Large intestine (tissue), 3 donors: ENCODE measurements around the gene RBPJ. TPM values are rescaled to one million over a fixed set of nuclear protein-coding genes. Genes with fewer than 3 reads are reported as not detected.

Experiments used
- DNase-seq, 2 donors: peaks; one replicate each; pipeline versions ENCODE4 v3.0.0 to v3.0.0-alpha.2; 2013
- H3K27ac ChIP-seq: one replicate; pipeline ENCODE4 v1.5.1; 2013; ENCODE audit warnings: low read length
- H3K27me3 ChIP-seq: 2 replicates; pipeline ENCODE4 v1.6.1; 2013; ENCODE audit warnings: low read length; ENCODE audit not compliant: control insufficient read depth, insufficient read depth
- H3K36me3 ChIP-seq: 2 replicates; pipeline ENCODE4 v1.6.1; 2013; ENCODE audit warnings: low read length; ENCODE audit not compliant: control insufficient read depth, insufficient read depth
- H3K4me1 ChIP-seq: one replicate; pipeline ENCODE4 v1.6.1; 2013; ENCODE audit warnings: low read length; ENCODE audit not compliant: control insufficient read depth, insufficient read depth
- H3K4me3 ChIP-seq: one replicate; pipeline ENCODE4 v1.5.1; 2013; ENCODE audit warnings: low read length
- H3K9me3 ChIP-seq: one replicate; pipeline ENCODE4 v1.6.1; 2013; ENCODE audit warnings: mild to moderate bottlenecking, low read depth, low read length, moderate library complexity; ENCODE audit not compliant: control insufficient read depth
- WGBS: methylation state at CpG from one replicate; pipeline ENCODE4 v1.1.5; 2013; ENCODE audit warnings: low lambda C conversion rate; ENCODE audit not compliant: insufficient coverage; 5-methylcytosine and 5-hydroxymethylcytosine counted together
- polyA plus RNA-seq: library from polyadenylated mRNA; unstranded; fragments of 120-200 nt; gene quantifications from one replicate; pipeline ENCODE4 v1.2.1, GENCODE V29; 2013

The RBPJ gene
- polyA plus RNA-seq, 1 donor, result 64.3 TPM

DNA sequence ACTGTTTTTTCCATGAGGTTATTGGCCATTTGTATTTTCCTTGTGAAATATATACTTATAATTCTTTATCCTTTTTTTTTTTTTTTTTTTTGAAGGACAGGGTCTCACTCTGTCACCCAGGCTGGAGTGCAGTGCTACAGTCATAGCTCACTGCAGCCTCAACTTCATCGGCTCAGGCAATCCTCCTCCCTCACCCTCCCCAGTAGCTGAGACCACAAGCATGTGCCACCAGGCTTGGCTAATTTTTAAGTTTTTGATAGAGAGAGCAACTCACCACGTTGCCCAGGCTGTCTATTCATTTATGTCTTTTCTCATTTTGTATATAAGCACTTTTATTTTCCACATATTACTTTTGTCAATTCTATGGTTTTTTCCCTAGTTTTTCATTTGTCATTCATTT lies 16.8 kb downstream of the RBPJ start:
- Histone ChIP-seq H3K9me3 (no peaks in the 10 kb centered on the region), H3K4me1 (no peaks in the 10 kb centered on the region), H3K27me3 (no peaks in the 10 kb centered on the region), H3K27ac (no peak overlapping the region), H3K4me3 (no peak overlapping the region), H3K36me3 (no peaks in the 10 kb centered on the region)
- WGBS, result 100% methylated on average over 1 of the region's 2 CpGs
- DNase-seq, result no peak

GRCh38 chr4:26342328-26343037 lies 21.7 kb downstream of the RBPJ start:
- Histone ChIP-seq H3K36me3 (no peaks in the 10 kb centered on the region), H3K9me3 (no peaks in the 10 kb centered on the region), H3K4me1 (no peaks in the 10 kb centered on the region), H3K4me3 (no peak overlapping the region), H3K27ac (no peak overlapping the region), H3K27me3 (no peaks in the 10 kb centered on the region)
- DNase-seq, result no peak
- WGBS, result no CpG with 5 or more reads among the region's 3 CpGs

DNA sequence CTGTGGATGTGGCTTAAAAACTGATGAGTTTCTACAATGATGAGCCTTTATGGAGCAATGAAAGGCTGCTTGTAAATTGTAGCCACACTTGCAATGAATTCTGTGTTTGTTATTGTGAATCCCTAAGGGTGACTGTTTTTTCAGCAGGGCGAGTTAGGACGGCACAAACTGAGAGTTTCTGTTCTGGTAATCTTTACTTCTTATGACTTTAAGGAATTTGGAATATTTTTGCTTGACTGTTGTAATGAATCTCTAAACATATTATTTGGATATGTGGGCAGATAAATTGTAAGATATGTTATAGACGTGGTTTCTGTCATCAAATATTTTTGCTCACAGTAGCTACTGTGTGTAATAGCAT lies 22.2 kb downstream of the RBPJ start:
- Histone ChIP-seq H3K36me3 (no peaks in the 10 kb centered on the region), H3K27ac (no peak overlapping the region), H3K4me1 (no peaks in the 10 kb centered on the region), H3K4me3 (no peak overlapping the region), H3K27me3 (no peaks in the 10 kb centered on the region), H3K9me3 (no peaks in the 10 kb centered on the region)
- 90% methylated on average over 2 of the region's 3 CpGs for WGBS
- DNase-seq, result no peak

DNA sequence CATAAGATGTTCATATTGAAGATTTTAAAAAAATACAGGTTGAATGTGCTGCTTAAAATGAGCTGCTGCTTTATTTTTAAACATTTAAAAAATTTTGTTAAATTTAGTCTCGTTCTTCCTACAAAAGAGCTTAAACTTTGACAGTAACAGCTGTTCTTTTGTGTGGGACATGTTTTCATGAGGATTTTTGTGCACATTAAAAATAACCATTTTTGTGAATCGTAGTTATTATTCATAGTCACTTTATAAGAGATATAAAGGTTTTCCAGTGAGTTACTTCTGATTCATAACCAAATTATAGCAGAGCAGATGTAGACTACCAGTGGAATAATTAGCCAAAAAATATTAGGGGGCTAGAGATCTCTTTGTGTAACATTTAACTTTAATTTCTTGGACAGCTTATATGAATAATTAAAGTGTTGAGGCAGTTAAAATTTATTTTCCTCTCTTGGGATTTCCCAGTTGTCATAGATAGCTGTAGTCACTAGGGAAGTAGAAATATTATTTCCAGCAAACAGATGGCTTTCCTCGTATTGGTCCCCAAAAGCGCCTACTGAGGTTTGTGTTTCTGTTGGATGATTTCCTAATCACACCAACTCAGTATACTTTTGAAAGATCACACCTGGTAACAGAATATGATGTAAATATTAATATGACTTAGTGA lies 24.2 kb downstream of the RBPJ start:
- H3K4me3 ChIP-seq, result no peak overlapping the region
- H3K27ac ChIP-seq, result no peak overlapping the region
- no peaks in the 10 kb centered on the region for H3K27me3 ChIP-seq
- WGBS, result 100% methylated on average over 1 of the region's 4 CpGs
- DNase-seq, result no peak
- H3K4me1 ChIP-seq, result no peaks in the 10 kb centered on the region
- H3K36me3 ChIP-seq, result no peaks in the 10 kb centered on the region
- peaks cover 3% of the 10 kb centered on the region for H3K9me3 ChIP-seq

DNA sequence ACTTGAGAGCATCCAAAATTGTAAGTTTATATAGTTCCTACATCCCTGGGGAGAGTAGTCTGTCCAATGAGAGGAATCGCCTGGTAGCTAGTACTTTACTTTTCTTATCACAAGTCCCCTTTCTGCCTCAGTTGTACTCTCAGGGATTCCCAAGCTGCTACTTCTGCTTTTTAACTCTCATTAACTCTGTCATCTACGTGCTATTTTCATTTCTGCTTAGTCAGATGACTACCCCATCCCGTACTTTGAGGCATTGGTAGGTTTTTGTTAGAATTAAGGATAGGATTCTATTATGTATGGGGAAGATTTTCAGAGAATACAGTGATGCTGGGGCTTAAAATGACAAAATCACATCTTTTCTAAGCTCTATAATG lies 24.7 kb downstream of the RBPJ start:
- H3K27ac ChIP-seq, result no peak overlapping the region
- WGBS, result 100% methylated on average over 1 of the region's 3 CpGs
- peaks cover 3% of the 10 kb centered on the region for H3K9me3 ChIP-seq
- DNase-seq, result no peak
- H3K4me1 ChIP-seq, result no peaks in the 10 kb centered on the region
- no peaks in the 10 kb centered on the region for H3K27me3 ChIP-seq
- H3K36me3 ChIP-seq, result no peaks in the 10 kb centered on the region
- H3K4me3 ChIP-seq, result no peak overlapping the region

DNA sequence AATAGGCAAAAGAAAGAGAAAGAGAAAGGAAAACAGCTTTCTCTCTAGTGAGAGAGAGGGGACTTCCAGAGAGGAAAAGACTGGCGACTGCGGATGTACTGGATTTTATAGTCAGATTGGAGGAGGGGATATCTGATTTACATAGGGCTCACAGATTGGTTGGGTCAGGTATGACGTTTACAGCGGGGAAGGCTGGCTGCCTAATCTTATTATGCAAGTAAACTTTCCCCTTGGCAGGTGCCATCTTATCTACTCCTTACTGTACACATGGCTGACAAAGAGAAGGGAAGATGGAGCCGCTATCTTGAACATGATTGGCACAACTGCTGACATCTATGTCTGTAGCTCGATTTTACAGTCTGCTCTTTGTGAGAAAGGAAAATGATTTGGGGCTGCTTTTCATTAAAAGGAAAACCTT lies 25.4 kb downstream of the RBPJ start:
- Histone ChIP-seq H3K36me3 (no peaks in the 10 kb centered on the region), H3K27ac (no peak overlapping the region), H3K9me3 (peaks cover 3% of the 10 kb centered on the region), H3K27me3 (no peaks in the 10 kb centered on the region), H3K4me3 (no peak overlapping the region), H3K4me1 (no peaks in the 10 kb centered on the region)
- WGBS, result no CpG with 5 or more reads among the region's 6 CpGs
- DNase-seq, result no peak

DNA sequence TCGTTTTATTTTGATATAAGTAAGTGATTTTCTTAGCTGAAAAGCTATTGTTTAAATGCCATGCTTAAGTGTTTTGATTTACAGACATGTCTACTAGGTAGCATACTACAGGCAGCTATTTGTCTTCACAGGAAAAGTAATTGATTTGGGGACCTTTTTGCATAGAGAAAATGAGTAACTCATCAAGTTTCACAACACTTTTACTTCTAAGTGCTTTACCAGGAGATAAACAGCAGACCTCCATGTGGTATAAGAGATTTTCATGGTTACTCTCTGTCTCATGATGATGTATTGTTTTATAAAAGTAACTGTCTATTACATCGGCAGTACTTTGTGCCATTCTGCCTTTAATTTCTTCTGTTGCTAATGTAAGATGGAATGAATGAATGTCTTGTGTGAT lies 28.7 kb downstream of the RBPJ start:
- no CpG with 5 or more reads among the region's 2 CpGs for WGBS
- no peak overlapping the region for H3K27ac ChIP-seq
- no peaks in the 10 kb centered on the region for H3K27me3 ChIP-seq
- peaks cover 3% of the 10 kb centered on the region for H3K9me3 ChIP-seq
- H3K4me1 ChIP-seq, result no peaks in the 10 kb centered on the region
- no peak for DNase-seq
- H3K36me3 ChIP-seq, result no peaks in the 10 kb centered on the region
- no peak overlapping the region for H3K4me3 ChIP-seq

GRCh38 chr4:26351685-26352084 lies 30.9 kb downstream of the RBPJ start:
- Histone ChIP-seq H3K36me3 (no peaks in the 10 kb centered on the region), H3K4me1 (no peaks in the 10 kb centered on the region), H3K27ac (no peak overlapping the region), H3K27me3 (no peaks in the 10 kb centered on the region), H3K4me3 (no peak overlapping the region), H3K9me3 (peaks cover 3% of the 10 kb centered on the region)
- 83% methylated on average over 1 of the region's 2 CpGs for WGBS
- DNase-seq, result no peak

DNA sequence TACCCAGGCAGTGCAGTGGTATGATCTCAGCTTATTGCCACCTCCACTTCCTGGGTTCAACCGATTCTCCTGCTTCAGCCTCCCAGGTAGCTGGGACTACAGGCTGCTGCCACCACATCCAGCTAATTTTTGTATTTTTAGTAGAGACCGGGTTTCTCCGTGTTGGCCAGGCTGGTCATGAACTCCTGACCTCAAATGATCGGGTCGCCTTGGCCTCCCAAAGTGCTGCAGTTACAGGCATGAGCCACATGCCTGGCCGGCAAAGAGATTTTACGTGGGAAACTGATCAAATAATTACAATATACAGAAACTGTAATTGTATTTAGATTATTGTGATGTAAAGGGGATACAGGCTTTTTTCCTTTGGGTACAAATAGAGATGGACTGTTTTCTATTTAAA lies 33.7 kb downstream of the RBPJ start:
- H3K9me3 ChIP-seq, result no peaks in the 10 kb centered on the region
- H3K27me3 ChIP-seq, result no peaks in the 10 kb centered on the region
- H3K4me3 ChIP-seq, result no peak overlapping the region
- WGBS, result no CpG with 5 or more reads among the region's 7 CpGs
- no peak for DNase-seq
- H3K27ac ChIP-seq, result no peak overlapping the region
- no peaks in the 10 kb centered on the region for H3K4me1 ChIP-seq
- no peaks in the 10 kb centered on the region for H3K36me3 ChIP-seq

GRCh38 chr4:26355392-26356052 lies 34.7 kb downstream of the RBPJ start:
- Histone ChIP-seq H3K9me3 (no peaks in the 10 kb centered on the region), H3K4me1 (no peaks in the 10 kb centered on the region), H3K4me3 (no peak overlapping the region), H3K27ac (no peak overlapping the region), H3K36me3 (no peaks in the 10 kb centered on the region), H3K27me3 (no peaks in the 10 kb centered on the region)
- WGBS, result no CpG with 5 or more reads among the region's 1 CpG
- DNase-seq, result no peak
